GM10248 (cell line): ENCODE measurements around the gene FIBIN.

Source experiments
- CTCF ChIA-PET: fragments of 300-600 bp; sonication (Branson Sonifier 250); formaldehyde crosslinking; extraction: SDS; loops from one replicate; lab custom pipeline; 2021; ENCODE audit warnings: antibody characterized with exemption; lab: Yijun Ruan, JAX
- POLR2A ChIA-PET: fragments of 350-650 bp; sonication (Branson Sonifier 250); formaldehyde crosslinking; extraction: SDS; loops from one replicate; lab custom pipeline; 2020; ENCODE audit warnings: antibody characterized with exemption; lab: Yijun Ruan, JAX
- DNase-seq: peaks from one replicate; pipeline ENCODE4 v3.0.0; 2012; ENCODE audit errors: extremely low spot score
- CTCF ChIP-seq: IDR thresholded peaks from 2 replicates; pipeline ENCODE4 v1.5.1; 2012; ENCODE audit warnings: mild to moderate bottlenecking, low read depth; ENCODE audit errors: extremely low read depth, missing control alignments, control extremely low read depth

The FIBIN gene

GRCh38 chr11:26993965-26994457 is at the start of gene FIBIN:
Gene FIBIN, plus strand, starts transcription at chr11:26994112. Its CDS starts 415 bp downstream, at chr11:26994527.
- ChIA-PET POLR2A (no interaction called here), CTCF (no interaction called here)
- no peak for TF ChIP-seq CTCF
- no peak for DNase-seq

GRCh38 chr11:26944866-26945664 is 48.8 kb upstream of the FIBIN start:
- no peak for TF ChIP-seq CTCF
- CTCF ChIA-PET = interaction anchor here (1.1 kb wide), 1 partner anchor 10 kb away, joined by 3 read pairs; no protein-coding TSS in a partner anchor
- no peak for DNase-seq
- POLR2A ChIA-PET = no interaction called here

GRCh38 chr11:26946257-26946716 is 47.6 kb upstream of the FIBIN start:
- CTCF ChIA-PET = interaction anchor here (1.1 kb wide), 1 partner anchor 9 kb away, joined by 3 read pairs; no protein-coding TSS in a partner anchor
- POLR2A ChIA-PET = no interaction called here

GRCh38 chr11:26947379-26947844 is 46.5 kb upstream of the FIBIN start:
- POLR2A ChIA-PET = no interaction called here
- CTCF ChIA-PET = no interaction called here
- DNase-seq = no peak
- TF ChIP-seq CTCF = no peak

More at GRCh38 chr11:26946257-26946716, 47.6 kb upstream of the FIBIN start:
- no peak for DNase-seq
- TF ChIP-seq CTCF = no peak

- POLR2A ChIA-PET = no interaction called here
- TF ChIP-seq CTCF = no peak
- CTCF ChIA-PET = interaction anchor here (1.0 kb wide), 1 partner anchor 11 kb away, joined by 3 read pairs; no protein-coding TSS in a partner anchor
Observed at GRCh38 chr11:26947904-26948639, 45.8 kb upstream of the FIBIN start.

GRCh38 chr11:26948881-26949280 is 45.0 kb upstream of the FIBIN start:
- CTCF ChIA-PET = interaction anchor here (1.0 kb wide), 1 partner anchor 10 kb away, joined by 3 read pairs; no protein-coding TSS in a partner anchor
- no peak for DNase-seq
- POLR2A ChIA-PET = no interaction called here
- TF ChIP-seq CTCF = no peak

More at GRCh38 chr11:26947904-26948639, 45.8 kb upstream of the FIBIN start:
- DNase-seq = no peak
